Nephron progenitor cell (in vitro differentiated cells): Measurements from ENCODE around the gene ITGB5.

Experiments used
- DNase-seq: peaks from one replicate; pipeline ENCODE4 v3.0.0; 2021
- H3K27ac Mint-ChIP-seq: 2 replicates; pipeline ENCODE4 v1.8.0; 2021; ENCODE audit warnings: mild to moderate bottlenecking, moderate library complexity, mixed read lengths
- H3K27me3 Mint-ChIP-seq: 2 replicates; pipeline ENCODE4 v1.8.0; 2021; ENCODE audit warnings: mild to moderate bottlenecking, low read depth, mixed read lengths; ENCODE audit not compliant: poor library complexity
- H3K36me3 Mint-ChIP-seq: 2 replicates; pipeline ENCODE4 v1.8.0; 2021; ENCODE audit warnings: low read depth, mixed read lengths
- H3K4me1 Mint-ChIP-seq: 2 replicates; pipeline ENCODE4 v1.8.0; 2021; ENCODE audit warnings: mixed read lengths
- H3K4me3 Mint-ChIP-seq: 2 replicates; pipeline ENCODE4 v1.8.0; 2021; ENCODE audit warnings: mild to moderate bottlenecking, moderate library complexity, mixed read lengths
- H3K9me3 Mint-ChIP-seq: 2 replicates; pipeline ENCODE4 v1.8.0; 2021; ENCODE audit warnings: mild to moderate bottlenecking, moderate library complexity, mixed read lengths
- CTCF ChIP-seq: fragments of 200-600 bp; sonication (generic); IDR thresholded peaks from 2 replicates; pipeline ENCODE4 v1.5.0; 2021; ENCODE audit warnings: antibody characterized with exemption

Gene ITGB5

GRCh38 chr3:124887177-124887931, at the start of gene ITGB5:
Gene ITGB5 (minus strand): TSS chr3:124887365. CDS start chr3:124887000, 365 bp downstream.
- TF ChIP-seq CTCF: no peak

GRCh38 chr3:124935794-124936542, 48.8 kb upstream of the ITGB5 start:
- H3K36me3 Mint-ChIP-seq: no peaks in the 10 kb centered on the region
- TF ChIP-seq CTCF: no peak
- peaks cover 3% of the 10 kb centered on the region for H3K9me3 Mint-ChIP-seq
- no peaks in the 10 kb centered on the region for H3K4me1 Mint-ChIP-seq
- no peak overlapping the region for H3K4me3 Mint-ChIP-seq
- DNase-seq: no peak
- H3K27me3 Mint-ChIP-seq: peaks cover 10% of the 10 kb centered on the region
- no peak overlapping the region for H3K27ac Mint-ChIP-seq

More at GRCh38 chr3:124887177-124887931, at the start of gene ITGB5:
- Mint-ChIP-seq H3K4me3 (peak within 1 kb of the TSS; percentile 93), H3K36me3 (no peaks in the 10 kb centered on the region), H3K27ac (no peak within 1 kb of the TSS), H3K4me1 (peaks cover 52% of the 10 kb centered on the region), H3K9me3 (no peaks in the 10 kb centered on the region), H3K27me3 (peaks cover 2% of the 10 kb centered on the region)
- peak; percentile 89 for DNase-seq

- TF ChIP-seq CTCF: no peak
- no peak for DNase-seq
- H3K27me3 Mint-ChIP-seq: peaks cover 10% of the 10 kb centered on the region
- no peaks in the 10 kb centered on the region for H3K4me1 Mint-ChIP-seq
- no peak overlapping the region for H3K27ac Mint-ChIP-seq
- H3K9me3 Mint-ChIP-seq: peaks cover 3% of the 10 kb centered on the region
- H3K4me3 Mint-ChIP-seq: no peak overlapping the region
- no peaks in the 10 kb centered on the region for H3K36me3 Mint-ChIP-seq
These were observed 48.1 kb upstream of the ITGB5 start for GRCh38 chr3:124935264-124935663.

GRCh38 chr3:124934577-124934976, 47.4 kb upstream of the ITGB5 start, which contains the start of gene MUC13:
Gene MUC13 (minus strand): TSS chr3:124934751. CDS start chr3:124934712, 39 bp downstream.
- peaks cover 10% of the 10 kb centered on the region for H3K27me3 Mint-ChIP-seq
- TF ChIP-seq CTCF: no peak
- DNase-seq: no peak
- peaks cover 3% of the 10 kb centered on the region for H3K9me3 Mint-ChIP-seq
- H3K4me1 Mint-ChIP-seq: no peaks in the 10 kb centered on the region
- H3K36me3 Mint-ChIP-seq: no peaks in the 10 kb centered on the region
- no peak within 1 kb of the TSS for H3K4me3 Mint-ChIP-seq
- no peak within 1 kb of the TSS for H3K27ac Mint-ChIP-seq

GRCh38 chr3:124928333-124929202, 41.4 kb upstream of the ITGB5 start:
- Mint-ChIP-seq H3K4me3 (no peak overlapping the region), H3K27me3 (peaks cover 5% of the 10 kb centered on the region), H3K9me3 (no peaks in the 10 kb centered on the region), H3K27ac (no peak overlapping the region), H3K4me1 (no peaks in the 10 kb centered on the region), H3K36me3 (no peaks in the 10 kb centered on the region)
- peak; percentile 73 for TF ChIP-seq CTCF
- DNase-seq: peak; percentile 63
